Epidermal melanocyte (primary cell): ENCODE data around the gene MICU2.

Experiments used
- DNase-seq: peaks from one replicate; pipeline ENCODE4 v3.0.0; 2011; ENCODE audit warnings: low spot score; ENCODE audit not compliant: insufficient read length

Gene MICU2

GRCh38 chr13:21603531-21604448 lies at the start of gene MICU2:
MICU2 (minus strand) TSS chr13:21604170; CDS start chr13:21604148, 22 bp downstream.
- DNase-seq: peak; percentile 87

GRCh38 chr13:21641629-21642028 lies 37.7 kb upstream of the MICU2 start:
- DNase-seq: no peak

- DNase-seq: no peak
Observed at GRCh38 chr13:21639561-21639960, 35.6 kb upstream of the MICU2 start.

GRCh38 chr13:21638319-21639282 lies 34.6 kb upstream of the MICU2 start:
- peak; percentile 47 for DNase-seq

- DNase-seq: no peak
Observed at GRCh38 chr13:21637296-21637695, 33.3 kb upstream of the MICU2 start.

GRCh38 chr13:21636656-21637055 lies 32.7 kb upstream of the MICU2 start:
- no peak for DNase-seq

GRCh38 chr13:21632196-21632595 lies 28.2 kb upstream of the MICU2 start:
- DNase-seq: no peak

- DNase-seq: no peak
Observed at GRCh38 chr13:21625366-21625765, 21.4 kb upstream of the MICU2 start.

- DNase-seq: no peak
Observed at GRCh38 chr13:21620861-21621260, 16.9 kb upstream of the MICU2 start.

GRCh38 chr13:21619633-21620220 lies 15.8 kb upstream of the MICU2 start:
- no peak for DNase-seq

GRCh38 chr13:21616880-21617279 lies 12.9 kb upstream of the MICU2 start:
- no peak for DNase-seq

- no peak for DNase-seq
Observed at GRCh38 chr13:21616205-21616866, 12.4 kb upstream of the MICU2 start.

- no peak for DNase-seq
Observed at GRCh38 chr13:21615427-21615826, 11.5 kb upstream of the MICU2 start.

- no peak for DNase-seq
Observed at GRCh38 chr13:21613791-21614190, 9.8 kb upstream of the MICU2 start.

GRCh38 chr13:21611385-21611784 lies 7.4 kb upstream of the MICU2 start:
- DNase-seq: no peak

- no peak for DNase-seq
Observed at GRCh38 chr13:21610687-21611086, 6.7 kb upstream of the MICU2 start.

- DNase-seq: no peak
Observed at GRCh38 chr13:21608961-21609360, 5.0 kb upstream of the MICU2 start.

GRCh38 chr13:21606796-21607195 lies 2.8 kb upstream of the MICU2 start:
- DNase-seq: no peak

GRCh38 chr13:21606251-21606650 lies 2.3 kb upstream of the MICU2 start:
- no peak for DNase-seq

GRCh38 chr13:21596722-21597121 lies 7.2 kb downstream of the MICU2 start:
- DNase-seq: no peak

- DNase-seq: no peak
Observed at GRCh38 chr13:21595546-21595822, 8.5 kb downstream of the MICU2 start.
